ENCODE data around the gene BPIFB1.

DNA sequence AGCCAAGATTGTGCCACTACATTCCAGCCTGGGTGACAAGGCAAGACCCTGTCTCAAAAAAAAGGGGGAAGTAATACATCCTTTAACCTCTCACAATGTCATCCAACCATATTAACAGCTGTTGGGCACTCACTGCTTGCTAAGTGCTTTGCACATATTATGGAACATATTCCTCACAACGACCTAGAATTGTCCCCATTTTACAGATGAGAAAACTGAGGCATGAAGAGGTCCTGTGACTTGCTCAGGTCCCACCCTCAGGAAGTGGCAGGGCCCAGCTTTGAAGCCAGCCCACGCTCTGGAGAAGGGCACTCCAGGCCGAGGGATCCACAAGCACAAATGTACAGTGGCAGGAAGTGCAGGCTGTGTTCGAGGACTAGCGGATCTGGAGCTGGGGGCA, 33.3 kb downstream of the BPIFB1 start:
- TF ChIP-seq, protein P1, sequence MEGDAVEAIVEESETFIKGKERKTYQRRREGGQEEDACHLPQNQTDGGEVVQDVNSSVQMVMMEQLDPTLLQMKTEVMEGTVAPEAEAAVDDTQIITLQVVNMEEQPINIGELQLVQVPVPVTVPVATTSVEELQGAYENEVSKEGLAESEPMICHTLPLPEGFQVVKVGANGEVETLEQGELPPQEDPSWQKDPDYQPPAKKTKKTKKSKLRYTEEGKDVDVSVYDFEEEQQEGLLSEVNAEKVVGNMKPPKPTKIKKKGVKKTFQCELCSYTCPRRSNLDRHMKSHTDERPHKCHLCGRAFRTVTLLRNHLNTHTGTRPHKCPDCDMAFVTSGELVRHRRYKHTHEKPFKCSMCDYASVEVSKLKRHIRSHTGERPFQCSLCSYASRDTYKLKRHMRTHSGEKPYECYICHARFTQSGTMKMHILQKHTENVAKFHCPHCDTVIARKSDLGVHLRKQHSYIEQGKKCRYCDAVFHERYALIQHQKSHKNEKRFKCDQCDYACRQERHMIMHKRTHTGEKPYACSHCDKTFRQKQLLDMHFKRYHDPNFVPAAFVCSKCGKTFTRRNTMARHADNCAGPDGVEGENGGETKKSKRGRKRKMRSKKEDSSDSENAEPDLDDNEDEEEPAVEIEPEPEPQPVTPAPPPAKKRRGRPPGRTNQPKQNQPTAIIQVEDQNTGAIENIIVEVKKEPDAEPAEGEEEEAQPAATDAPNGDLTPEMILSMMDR (IDR thresholded peaks at IDR 0.05), result no peak
- TF ChIP-seq POLR2A (IDR thresholded peaks at IDR 0.05), result no peak

Measured in thyroid gland (tissue), 4 donors.